ENCODE data around the gene PHF20.
"Not testable (repeated sequence)": the region's sequence is repeated elsewhere in the genome, so short reads cannot be mapped to it uniquely, and the experiment has no call there.

PHF20 gene

DNA sequence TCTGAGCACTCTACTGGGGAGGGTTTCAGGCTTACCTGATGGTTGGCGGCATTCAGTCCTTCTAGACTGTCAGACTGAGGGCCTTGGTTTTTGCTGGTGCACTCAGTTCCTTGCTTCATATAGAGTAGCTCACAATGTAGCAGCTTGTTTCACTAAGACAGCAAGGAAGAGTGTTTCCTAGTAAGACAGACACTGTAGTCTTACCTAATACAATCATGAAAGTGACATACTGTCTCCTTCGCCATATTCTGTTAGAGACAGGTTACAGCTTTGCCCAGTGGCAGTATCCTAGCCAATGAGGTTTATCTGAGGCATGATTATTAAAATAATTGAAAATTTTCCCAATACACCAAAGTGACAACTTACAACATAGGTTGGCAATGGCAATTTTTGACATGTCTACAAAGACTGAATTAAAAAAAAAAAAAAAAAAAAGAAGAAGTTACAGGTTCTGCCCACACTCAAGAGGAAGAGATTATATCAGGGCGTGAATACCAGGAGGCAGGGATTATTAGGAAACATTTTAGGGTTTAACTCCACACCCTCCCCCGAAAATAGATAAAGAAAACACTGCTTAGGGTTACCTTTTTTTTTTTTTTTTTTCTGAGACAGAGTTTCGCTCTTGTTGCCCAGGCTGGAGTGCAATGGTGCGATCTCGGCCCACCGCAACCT lies 115.7 kb downstream of the PHF20 start:
- TF ChIP-seq, protein P1, sequence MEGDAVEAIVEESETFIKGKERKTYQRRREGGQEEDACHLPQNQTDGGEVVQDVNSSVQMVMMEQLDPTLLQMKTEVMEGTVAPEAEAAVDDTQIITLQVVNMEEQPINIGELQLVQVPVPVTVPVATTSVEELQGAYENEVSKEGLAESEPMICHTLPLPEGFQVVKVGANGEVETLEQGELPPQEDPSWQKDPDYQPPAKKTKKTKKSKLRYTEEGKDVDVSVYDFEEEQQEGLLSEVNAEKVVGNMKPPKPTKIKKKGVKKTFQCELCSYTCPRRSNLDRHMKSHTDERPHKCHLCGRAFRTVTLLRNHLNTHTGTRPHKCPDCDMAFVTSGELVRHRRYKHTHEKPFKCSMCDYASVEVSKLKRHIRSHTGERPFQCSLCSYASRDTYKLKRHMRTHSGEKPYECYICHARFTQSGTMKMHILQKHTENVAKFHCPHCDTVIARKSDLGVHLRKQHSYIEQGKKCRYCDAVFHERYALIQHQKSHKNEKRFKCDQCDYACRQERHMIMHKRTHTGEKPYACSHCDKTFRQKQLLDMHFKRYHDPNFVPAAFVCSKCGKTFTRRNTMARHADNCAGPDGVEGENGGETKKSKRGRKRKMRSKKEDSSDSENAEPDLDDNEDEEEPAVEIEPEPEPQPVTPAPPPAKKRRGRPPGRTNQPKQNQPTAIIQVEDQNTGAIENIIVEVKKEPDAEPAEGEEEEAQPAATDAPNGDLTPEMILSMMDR (IDR thresholded peaks at IDR 0.05; ENCODE audit: low read depth, low read length, missing control alignments) = no peak
- H3K4me3 ChIP-seq (ENCODE audit: low read depth, low read length) = no peak overlapping the region
- DNase-seq (ENCODE audit: low read depth) = no peak

DNA sequence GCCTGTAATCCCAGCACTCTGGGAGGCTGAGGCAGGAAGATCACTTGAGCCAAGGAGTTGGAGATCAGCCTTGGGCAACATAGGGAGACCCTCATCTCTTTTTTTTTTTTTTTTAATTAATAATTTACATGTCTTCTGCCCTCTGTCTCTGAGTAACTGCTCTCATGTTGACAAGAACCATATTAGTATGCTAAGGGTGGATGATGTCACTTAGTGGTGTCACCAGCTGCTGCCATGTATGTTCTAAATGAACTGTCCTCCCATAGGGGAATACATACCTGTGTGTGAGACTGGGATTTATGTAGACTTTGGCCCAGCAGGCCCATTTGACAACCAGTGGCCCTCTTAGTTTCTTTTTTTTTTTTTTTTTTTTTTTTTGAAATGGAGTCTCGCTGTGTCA lies 116.8 kb downstream of the PHF20 start:
- DNase-seq (ENCODE audit: low read depth) = no peak
- no peak overlapping the region for H3K4me3 ChIP-seq (ENCODE audit: low read depth, low read length)
- TF ChIP-seq, protein P1 (IDR thresholded peaks at IDR 0.05; ENCODE audit: low read depth, low read length, missing control alignments) = no peak

DNA sequence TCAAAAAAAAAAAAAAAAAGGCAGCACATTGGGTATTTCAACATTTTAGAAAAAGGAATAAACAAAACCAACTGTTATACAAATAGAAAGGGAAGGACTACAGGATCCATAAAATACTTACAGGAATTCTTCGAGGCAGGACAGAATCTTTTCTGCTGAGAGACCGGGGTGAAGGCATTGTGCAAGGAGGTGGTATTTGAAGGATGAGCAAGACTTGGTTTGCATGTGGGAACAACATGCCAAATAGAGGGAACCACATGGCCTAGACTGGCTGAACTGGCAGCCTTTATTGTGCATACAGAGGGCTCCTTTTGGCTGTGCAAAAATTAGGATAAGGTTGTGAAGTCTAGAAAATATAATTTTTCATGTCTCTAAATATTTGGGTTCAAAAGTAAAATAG lies 119.6 kb downstream of the PHF20 start:
- TF ChIP-seq, protein P1 (IDR thresholded peaks at IDR 0.05; ENCODE audit: low read depth, low read length, missing control alignments) = no peak
- DNase-seq (ENCODE audit: low read depth) = no peak
- no peak overlapping the region for H3K4me3 ChIP-seq (ENCODE audit: low read depth, low read length)

DNA sequence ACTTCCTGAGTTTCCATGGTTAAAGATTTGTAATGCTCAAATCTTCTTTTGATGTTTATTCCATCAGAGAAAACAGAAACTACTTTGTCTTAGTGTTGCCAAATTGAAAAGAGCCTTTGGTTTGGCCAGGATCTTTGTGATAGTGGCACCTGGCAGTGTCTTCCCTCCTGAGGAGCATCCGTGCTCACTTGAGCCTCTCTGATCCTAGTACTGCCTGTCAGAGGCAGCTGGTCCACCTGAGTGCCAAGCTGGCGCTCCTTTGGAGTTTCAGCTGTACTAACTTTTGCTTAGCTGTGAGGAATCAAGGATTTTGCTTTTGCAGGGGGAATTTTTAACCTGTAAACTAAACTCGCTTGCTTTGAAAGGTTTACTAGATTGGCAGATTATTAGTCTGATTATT lies 121.1 kb downstream of the PHF20 start:
- TF ChIP-seq, protein P1 (IDR thresholded peaks at IDR 0.05; ENCODE audit: low read depth, low read length, missing control alignments) = no peak
- DNase-seq (ENCODE audit: low read depth) = no peak
- no peak overlapping the region for H3K4me3 ChIP-seq (ENCODE audit: low read depth, low read length)

DNA sequence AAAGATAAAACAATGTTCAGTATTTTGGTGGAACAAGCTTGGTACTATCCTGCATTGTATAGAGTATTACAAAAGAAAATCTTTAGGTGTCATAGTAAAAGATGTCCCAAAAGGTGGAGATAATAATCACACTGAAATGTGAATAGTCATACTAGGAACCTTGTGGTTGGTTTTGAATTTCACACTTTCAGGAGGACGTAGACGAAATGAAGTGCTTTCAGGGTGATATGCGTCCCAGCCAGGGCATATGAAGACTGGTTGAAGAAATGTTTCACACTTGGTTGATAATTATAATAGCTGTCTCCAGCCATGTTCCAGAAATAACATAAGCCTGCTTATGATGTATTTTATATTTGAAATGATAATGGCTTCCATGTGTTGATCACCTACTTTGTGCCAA lies 122.1 kb downstream of the PHF20 start:
- no peak overlapping the region for H3K4me3 ChIP-seq (ENCODE audit: low read depth, low read length)
- DNase-seq (ENCODE audit: low read depth) = peak; percentile 56
- TF ChIP-seq, protein P1 (IDR thresholded peaks at IDR 0.05; ENCODE audit: low read depth, low read length, missing control alignments) = no peak

DNA sequence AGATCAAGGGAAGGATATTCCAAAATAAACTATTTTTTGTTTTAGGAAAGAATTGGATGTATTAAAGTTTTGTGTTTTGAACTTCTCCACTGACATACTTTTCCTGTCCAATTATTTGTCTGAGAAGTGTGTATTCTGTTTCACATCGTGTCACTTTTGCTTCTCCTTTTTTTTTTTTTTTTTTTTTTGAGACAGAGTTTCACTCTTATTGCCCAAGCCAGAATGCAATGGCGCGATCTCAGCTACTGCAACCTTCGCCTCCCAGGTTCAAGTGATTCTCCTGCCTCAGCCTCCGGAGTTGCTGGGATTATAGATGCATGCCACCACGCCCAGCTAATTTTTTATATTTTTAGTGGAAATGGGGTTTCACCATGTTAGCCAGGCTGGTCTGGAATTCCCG lies 123.7 kb downstream of the PHF20 start:
- H3K4me3 ChIP-seq (ENCODE audit: low read depth, low read length); DNase-seq (ENCODE audit: low read depth): not testable (repeated sequence)

DNA sequence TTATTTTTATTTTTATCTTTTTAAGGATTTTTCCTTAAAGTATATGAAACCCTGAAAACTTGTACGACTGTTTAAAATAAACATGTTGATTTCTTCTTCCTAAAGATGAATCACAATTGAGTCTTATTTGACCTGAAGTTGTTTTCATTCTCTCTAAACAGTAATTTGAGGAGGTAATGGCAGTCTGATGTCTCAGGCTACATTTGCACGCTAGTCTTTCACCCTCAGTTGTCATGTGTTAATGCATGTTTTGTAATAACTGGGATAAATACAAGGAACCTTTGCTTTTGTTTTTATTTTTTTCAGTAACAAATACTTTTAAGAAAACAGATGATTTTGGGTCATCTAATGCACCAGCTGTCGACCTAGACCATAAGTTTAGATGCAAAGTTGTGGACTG lies 127.2 kb downstream of the PHF20 start:
- no peak for DNase-seq (ENCODE audit: low read depth)
- H3K4me3 ChIP-seq (ENCODE audit: low read depth, low read length) = no peak overlapping the region
- TF ChIP-seq, protein P1 (IDR thresholded peaks at IDR 0.05; ENCODE audit: low read depth, low read length, missing control alignments) = no peak

DNA sequence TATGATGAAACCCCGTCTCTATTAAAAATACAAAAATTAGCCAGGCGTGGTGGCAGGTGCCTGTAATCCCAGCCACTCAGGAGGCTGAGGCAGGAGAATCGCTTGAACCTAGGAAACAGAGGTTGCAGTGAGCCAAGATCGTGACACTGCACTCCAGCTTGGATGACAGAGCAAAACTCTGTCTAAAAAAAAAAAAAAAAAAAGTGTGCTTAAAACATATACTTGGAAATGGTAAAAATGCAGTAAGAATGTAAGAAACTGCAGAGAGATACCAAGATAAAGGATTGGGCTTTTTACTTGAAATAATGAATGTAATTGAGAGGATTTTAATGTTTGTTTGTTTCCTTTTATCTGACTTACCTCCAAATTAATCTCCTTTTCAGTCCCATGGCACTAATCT lies 129.4 kb downstream of the PHF20 start:
- not testable (repeated sequence) for DNase-seq (ENCODE audit: low read depth); H3K4me3 ChIP-seq (ENCODE audit: low read depth, low read length)

Data from GM12864 (cell line).